Neuronal stem cell (in vitro differentiated cells): Measurements from ENCODE around the gene OLFML2B.

Experiments
- DNase-seq: peaks from one replicate; pipeline ENCODE4 v3.0.0-alpha.2; 2013; ENCODE audit warnings: low spot score
- H2AFZ ChIP-seq: one replicate; pipeline ENCODE4 v1.6.1; 2013; ENCODE audit warnings: mild to moderate bottlenecking, low read length, inconsistent platforms
- H2AK5ac ChIP-seq: 2 replicates; pipeline ENCODE4 v1.6.1; 2013; ENCODE audit warnings: low read depth, mild to moderate bottlenecking, inconsistent platforms, low read length, moderate library complexity, mixed read lengths
- H2BK120ac ChIP-seq: 2 replicates; pipeline ENCODE4 v1.6.1; 2013; ENCODE audit warnings: low read depth, mild to moderate bottlenecking, inconsistent platforms, low read length, moderate library complexity, mixed read lengths
- H2BK12ac ChIP-seq: one replicate; pipeline ENCODE4 v1.6.1; 2013; ENCODE audit warnings: low read length, inconsistent platforms
- H2BK15ac ChIP-seq: 2 replicates; pipeline ENCODE4 v1.6.1; 2013; ENCODE audit warnings: mild to moderate bottlenecking, low read length, inconsistent platforms, mixed read lengths
- H2BK5ac ChIP-seq: one replicate; pipeline ENCODE4 v1.6.1; 2013; ENCODE audit warnings: inconsistent platforms, mild to moderate bottlenecking, low read length, moderate library complexity
- H3K14ac ChIP-seq: one replicate; pipeline ENCODE4 v1.6.1; 2013; ENCODE audit warnings: low read length, inconsistent platforms
- H3K18ac ChIP-seq: 2 replicates; pipeline ENCODE4 v1.6.1; 2013; ENCODE audit warnings: low read length, inconsistent platforms
- H3K23ac ChIP-seq: 2 replicates; pipeline ENCODE4 v1.6.1; 2013; ENCODE audit warnings: low read depth, mild to moderate bottlenecking, mixed read lengths, low read length, inconsistent platforms; ENCODE audit not compliant: poor library complexity
- H3K27ac ChIP-seq: replicated peaks from 3 replicates; pipeline ENCODE4 v1.5.1; 2013; ENCODE audit warnings: low read length, inconsistent platforms
- H3K27me3 ChIP-seq, 3 experiments: 2 replicates each; pipeline ENCODE4 v1.6.1; 2013; ENCODE audit warnings: low read length in 3 of 3, mild to moderate bottlenecking in 2 of 3, inconsistent platforms in 1 of 3, low read depth in 1 of 3, mixed read lengths in 1 of 3, moderate library complexity in 1 of 3; ENCODE audit not compliant: control insufficient read depth in 3 of 3, insufficient read depth in 3 of 3
- H3K36me3 ChIP-seq, 2 donors: replicated peaks in 1 of 2; 2 replicates each; pipeline ENCODE4 v1.6.1; 2013; ENCODE audit warnings: low read length in 2 of 2; ENCODE audit not compliant: control insufficient read depth in 2 of 2, insufficient read depth in 2 of 2
- H3K4ac ChIP-seq: 2 replicates; pipeline ENCODE4 v1.6.1; 2013; ENCODE audit warnings: inconsistent platforms, mild to moderate bottlenecking, low read length, moderate library complexity
- H3K4me1 ChIP-seq, 2 donors: 1 replicate in 1 of 2; 2 replicates in 1 of 2; pipeline ENCODE4 v1.6.1; 2013; ENCODE audit warnings: low read length in 2 of 2, low read depth in 1 of 2; ENCODE audit not compliant: control insufficient read depth in 2 of 2, insufficient read depth in 1 of 2
- H3K4me2 ChIP-seq: one replicate; pipeline ENCODE4 v1.6.1; 2013; ENCODE audit warnings: mild to moderate bottlenecking, low read length, inconsistent platforms; ENCODE audit not compliant: insufficient read depth, poor library complexity, severe bottlenecking
- H3K4me3 ChIP-seq, 2 donors: 2 replicates each; pipeline ENCODE4 v1.5.1; 2013; ENCODE audit warnings: low read length in 2 of 2, mild to moderate bottlenecking in 2 of 2, inconsistent platforms in 1 of 2, moderate library complexity in 1 of 2
- H3K79me1 ChIP-seq: one replicate; pipeline ENCODE4 v1.6.1; 2013; ENCODE audit warnings: low read depth, mild to moderate bottlenecking, inconsistent platforms, low read length, moderate library complexity
- H3K9ac ChIP-seq: one replicate; pipeline ENCODE4 v1.6.1; 2013; ENCODE audit warnings: mild to moderate bottlenecking, low read depth, low read length, inconsistent platforms; ENCODE audit not compliant: poor library complexity
- H3K9me3 ChIP-seq, 2 donors: replicated peaks in 1 of 2; 2 replicates each; pipeline versions ENCODE3 to v1.6.1; 2013; ENCODE audit warnings: low read length in 2 of 2, mild to moderate bottlenecking in 2 of 2, inconsistent platforms in 1 of 2, low read depth in 1 of 2, mixed read lengths in 1 of 2, moderate library complexity in 1 of 2; ENCODE audit not compliant: control insufficient read depth in 2 of 2, insufficient read depth in 1 of 2
- H4K8ac ChIP-seq: one replicate; pipeline ENCODE4 v1.6.1; 2013; ENCODE audit warnings: low read depth, mild to moderate bottlenecking, inconsistent platforms, low read length, moderate library complexity
- H4K91ac ChIP-seq: one replicate; pipeline ENCODE4 v1.6.1; 2013; ENCODE audit warnings: low read length, low read depth, mild to moderate bottlenecking, inconsistent platforms; ENCODE audit not compliant: poor library complexity
- WGBS, 2 donors: extraction: QIAGEN DNeasy Blood & Tissue Kit; methylation state at CpG; one replicate each; pipeline ENCODE4 v1.1.7; 2013; ENCODE audit warnings: missing lambda C conversion rate in 2 of 2, mixed read lengths in 1 of 2; ENCODE audit not compliant: insufficient read length in 2 of 2, insufficient replicate concordance in 1 of 2; ENCODE audit errors: extremely low coverage in 2 of 2; 5-methylcytosine and 5-hydroxymethylcytosine counted together

The OLFML2B gene

DNA sequence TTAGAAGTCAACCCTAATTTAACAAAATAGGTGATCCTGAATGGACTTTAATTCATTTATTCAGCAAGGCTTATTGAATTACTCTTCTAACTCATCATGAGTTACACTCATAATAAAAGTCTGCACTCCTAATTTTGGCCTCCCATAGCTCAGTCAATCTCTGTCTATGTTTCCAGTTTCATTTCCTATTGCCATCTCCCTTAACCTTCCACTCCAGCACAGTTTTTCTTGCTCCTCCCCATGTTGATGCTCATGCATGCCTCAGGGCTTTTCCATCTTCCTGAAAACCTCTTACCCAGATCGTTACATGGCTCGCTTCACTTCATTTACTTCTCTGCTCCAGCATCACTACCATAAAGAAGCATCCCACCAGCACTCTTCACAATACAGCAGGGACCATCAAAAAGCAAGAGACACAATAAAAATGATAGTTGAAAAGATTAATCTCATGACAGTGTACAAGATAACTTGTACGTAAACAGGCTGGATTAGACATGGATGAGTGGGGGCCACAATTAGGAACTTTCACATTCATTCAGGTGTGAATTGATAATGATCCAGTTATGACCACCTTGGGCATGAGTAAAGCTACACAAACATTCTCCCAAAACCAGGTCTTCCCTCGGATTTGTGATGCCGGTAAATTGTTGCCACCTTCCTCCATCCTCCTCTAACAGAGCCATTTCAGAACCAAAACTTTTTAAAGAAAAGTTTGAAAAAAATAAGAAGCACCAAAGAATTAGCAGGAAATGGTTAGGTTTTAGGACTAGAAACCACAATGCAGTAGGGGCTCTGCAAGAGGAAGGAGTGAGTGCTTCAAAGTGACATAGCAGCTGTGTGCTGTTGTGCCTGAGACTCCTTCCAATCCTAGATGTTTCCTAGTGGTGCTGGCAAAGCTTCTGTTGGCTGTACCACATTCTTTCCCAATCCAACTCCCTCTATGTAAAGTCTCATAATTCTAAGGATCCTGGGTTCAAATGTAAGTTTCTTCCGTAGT lies 89.8 kb downstream of the OLFML2B start:
- Histone ChIP-seq H3K4me2 (no peak overlapping the region), H3K27ac (no peak overlapping the region), H2AK5ac (no peak overlapping the region), H2BK120ac (no peak overlapping the region), H4K91ac (no peak overlapping the region), H3K14ac (no peak overlapping the region), H3K23ac (no peak overlapping the region), H3K18ac (no peak overlapping the region), H2BK5ac (no peak overlapping the region), H3K4me3 (no peak overlapping the region), H3K4me1 (no peaks in the 10 kb centered on the region), H3K79me1 (no peaks in the 10 kb centered on the region), H2BK12ac (no peak overlapping the region), H3K9me3 (no peaks in the 10 kb centered on the region), H3K36me3 (peaks cover 0 to 3% of the 10 kb centered on the region in 2 donors), H2AFZ (no peak overlapping the region), H2BK15ac (no peak overlapping the region), H4K8ac (no peak overlapping the region), H3K4ac (no peak overlapping the region), H3K9ac (no peak overlapping the region), H3K27me3 (no peaks in the 10 kb centered on the region)
- WGBS, 2 donors, result no CpG with 5 or more reads among the region's 6 CpGs
- no peak for DNase-seq
